HEK293T (cell line): Measurements from ENCODE around the gene TMEM186.

Experiments used
- ARNT ChIP-seq: fragments of 450-650 bp; IDR thresholded peaks from 2 replicates; pipeline ENCODE4 v1.6.1; 2017; ENCODE audit warnings: mild to moderate bottlenecking
- FOXK2 ChIP-seq: fragments of 450-650 bp; IDR thresholded peaks from 2 replicates; pipeline ENCODE4 v1.6.1; 2016; ENCODE audit warnings: mild to moderate bottlenecking
- FOXM1 ChIP-seq: fragments of 450-650 bp; IDR thresholded peaks from 2 replicates; pipeline ENCODE4 v1.6.1; 2017; ENCODE audit warnings: mild to moderate bottlenecking, borderline replicate concordance
- TARDBP ChIP-seq: fragments of 450-650 bp; IDR thresholded peaks from 2 replicates; pipeline ENCODE4 v1.6.1; 2016
- ZNF384 ChIP-seq: fragments of 450-650 bp; IDR thresholded peaks from 2 replicates; pipeline ENCODE4 v1.6.1; 2016

GRCh38 chr16:8819411-8820034 lies 22.1 kb upstream of the TMEM186 start:
- TF ChIP-seq FOXK2: no peak
- no peak for TF ChIP-seq FOXM1
- no peak for TF ChIP-seq ARNT
- no peak for TF ChIP-seq TARDBP
- no peak for TF ChIP-seq ZNF384
